Activated CD4-positive, alpha-beta T cell treated with anti-CD3 and anti-CD28 coated beads, Interleukin-2, Interleukin-6, amounts not matched to agents 100 ng/mL and 50 ng/mL, durations not matched to agents 16 hours and 8 hours (primary cell): ENCODE measurements around the gene DNA2.

ENCODE experiments used
- DNase-seq: peaks from one replicate; pipeline ENCODE4 v3.0.0-alpha.2; 2020

The DNA2 gene

DNA sequence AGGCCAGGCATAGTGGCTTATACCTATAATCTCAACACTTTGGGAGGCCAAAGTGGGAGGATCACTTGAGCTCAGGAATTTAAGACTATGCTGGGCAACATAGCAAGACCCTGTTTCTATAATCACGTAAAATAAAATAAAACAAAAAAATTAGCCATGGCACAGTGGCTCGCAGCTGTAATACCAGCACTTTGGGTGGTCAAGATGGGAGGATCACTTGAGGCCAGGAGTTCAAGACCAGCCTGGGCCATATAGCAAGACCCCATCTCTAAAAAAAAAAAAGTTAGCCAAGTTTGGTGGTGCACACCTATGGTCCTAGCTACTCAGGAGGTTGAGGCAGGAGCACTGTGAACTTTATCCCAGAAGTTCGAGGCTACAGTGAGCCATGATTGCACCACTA lies 30.9 kb downstream of the DNA2 start:
- no peak for DNase-seq

GRCh38 chr10:68435803-68436202 lies 36.0 kb downstream of the DNA2 start:
- DNase-seq, result no peak

DNA sequence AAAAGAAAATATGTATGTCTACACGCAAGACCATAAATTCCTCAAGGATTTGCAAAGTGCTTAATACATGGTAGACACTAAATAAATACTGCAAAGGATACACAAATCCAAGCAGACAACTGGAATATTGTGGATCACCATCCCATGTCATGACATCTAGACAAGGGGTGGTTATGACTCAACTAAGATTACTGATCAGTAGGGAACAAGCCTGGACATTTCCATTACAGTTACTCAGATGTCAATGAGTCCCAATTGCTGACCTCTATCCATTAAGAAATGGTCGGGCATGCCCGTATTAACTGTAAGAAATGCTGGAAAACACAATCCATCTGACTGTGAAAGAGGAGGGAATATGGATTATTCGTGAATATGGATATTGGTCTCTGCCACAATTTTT lies 37.1 kb downstream of the DNA2 start:
- DNase-seq, result no peak

DNA sequence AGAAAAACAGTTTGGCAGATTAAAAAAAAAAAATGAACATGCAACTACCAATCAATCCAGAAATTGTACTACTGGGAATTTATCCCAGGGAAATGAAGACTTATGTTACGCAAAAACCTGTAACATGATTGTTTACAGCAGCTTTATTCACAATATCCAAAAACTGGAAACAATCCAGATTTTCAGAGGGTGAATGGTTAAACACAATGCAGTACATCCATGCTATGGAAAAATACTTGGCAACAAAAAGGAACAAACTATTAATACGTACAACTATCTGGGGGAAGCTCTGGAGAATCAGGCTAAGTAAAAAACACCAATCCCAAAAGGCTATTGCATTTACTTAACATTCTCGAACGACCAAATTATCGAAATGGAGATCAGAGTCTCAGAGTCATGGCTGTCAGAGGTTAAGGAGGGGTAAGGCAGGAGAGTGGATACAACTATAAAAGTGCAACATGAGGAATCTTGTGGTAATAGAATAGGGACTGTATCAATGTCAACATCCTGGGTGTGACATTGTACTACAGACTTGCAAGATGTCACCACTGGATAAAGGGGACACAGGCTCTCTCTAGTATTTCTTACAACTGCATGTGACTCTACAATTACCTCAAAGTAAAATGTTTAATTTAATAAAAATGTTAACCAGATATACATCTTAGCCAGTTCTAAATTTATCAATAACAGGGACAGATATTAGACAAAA lies 43.2 kb downstream of the DNA2 start:
- no peak for DNase-seq

DNA sequence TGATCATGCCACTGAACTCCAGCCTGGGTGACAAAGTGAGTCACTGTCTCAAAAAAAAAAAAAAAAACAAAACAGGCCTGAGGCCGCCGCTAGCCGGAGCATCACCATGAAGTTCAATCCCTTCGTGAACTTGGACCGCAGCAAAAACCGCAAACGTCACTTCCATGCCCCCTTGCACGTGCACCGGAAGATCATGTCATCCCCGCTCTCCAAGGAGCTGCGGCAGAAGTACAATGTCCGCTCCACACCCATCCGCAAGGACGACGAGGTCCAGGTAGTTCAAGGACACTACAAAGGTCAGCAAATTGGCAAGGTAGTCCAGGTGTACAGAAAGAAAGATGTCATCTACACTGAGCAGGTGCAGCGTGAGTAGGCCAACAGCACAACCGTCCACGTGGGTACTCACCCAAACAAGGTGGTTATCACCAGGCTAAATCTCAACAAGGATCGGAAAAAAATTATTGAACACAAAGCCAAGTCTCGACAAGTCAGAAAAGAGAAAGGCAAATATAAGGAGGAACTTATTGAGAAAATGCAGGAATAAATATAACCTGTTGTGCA lies 47.2 kb downstream of the DNA2 start:
- DNase-seq, result no peak

DNA sequence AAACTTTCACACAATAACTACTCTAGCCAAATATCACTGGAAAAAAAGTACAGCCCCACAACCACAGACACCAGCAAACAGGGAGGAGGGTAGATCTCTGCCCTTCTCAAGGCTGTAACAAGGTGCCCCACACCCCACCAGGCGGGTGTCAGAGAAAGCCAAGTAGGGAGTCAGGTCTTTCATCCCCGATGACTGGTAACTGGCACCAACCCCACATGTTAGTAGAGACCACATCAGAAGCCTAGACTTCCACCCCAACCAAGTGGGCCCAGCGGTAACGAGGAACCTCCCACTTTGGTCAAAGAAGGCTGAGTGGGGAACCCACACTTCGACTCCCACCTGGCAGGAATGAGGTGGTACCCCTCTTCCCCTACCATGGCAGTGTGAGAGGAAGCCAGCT lies 48.3 kb downstream of the DNA2 start:
- DNase-seq, result peak; percentile 18

- no peak for DNase-seq
Measured at GRCh38 chr10:68419376-68419775, 52.4 kb downstream of the DNA2 start.

DNA sequence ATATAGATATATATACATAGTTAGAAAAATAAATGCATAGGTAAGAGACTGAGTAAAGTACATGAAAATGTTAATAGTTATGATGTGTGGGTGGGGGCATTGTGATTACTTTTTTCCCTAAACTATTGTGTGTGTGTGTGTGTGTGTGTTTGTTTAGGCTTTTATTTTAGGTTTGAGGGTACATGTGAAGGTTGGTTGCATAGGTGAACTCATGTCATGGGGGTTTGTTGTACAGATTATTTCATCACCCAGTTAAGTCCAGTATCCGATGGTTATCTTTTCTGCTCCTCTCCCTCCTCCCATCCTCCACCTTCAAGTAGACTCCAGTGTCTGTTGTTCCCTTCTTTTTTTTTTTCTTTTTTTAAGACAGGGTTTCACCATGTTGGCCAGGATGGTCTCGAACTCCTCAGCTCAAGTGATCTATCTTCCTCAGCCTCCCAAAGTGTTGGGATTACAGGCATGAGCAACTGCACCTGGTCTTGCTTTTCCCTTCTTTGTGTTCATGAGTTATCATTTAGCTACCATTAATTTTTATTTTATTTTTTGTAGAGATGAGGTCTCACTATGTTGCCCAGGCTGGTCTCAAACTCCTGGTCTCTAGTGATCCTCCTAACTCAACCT lies 62.8 kb downstream of the DNA2 start:
- no peak for DNase-seq

- peak; percentile 88 for DNase-seq
Measured at GRCh38 chr10:68406815-68407548, 64.8 kb downstream of the DNA2 start, which contains the start of gene RUFY2. Gene RUFY2, minus strand, starts transcription at chr10:68407277. Its CDS starts 88 bp downstream, at chr10:68407189.

GRCh38 chr10:68406111-68406814 lies 65.5 kb downstream of the DNA2 start:
- DNase-seq, result peak; percentile 53

DNA sequence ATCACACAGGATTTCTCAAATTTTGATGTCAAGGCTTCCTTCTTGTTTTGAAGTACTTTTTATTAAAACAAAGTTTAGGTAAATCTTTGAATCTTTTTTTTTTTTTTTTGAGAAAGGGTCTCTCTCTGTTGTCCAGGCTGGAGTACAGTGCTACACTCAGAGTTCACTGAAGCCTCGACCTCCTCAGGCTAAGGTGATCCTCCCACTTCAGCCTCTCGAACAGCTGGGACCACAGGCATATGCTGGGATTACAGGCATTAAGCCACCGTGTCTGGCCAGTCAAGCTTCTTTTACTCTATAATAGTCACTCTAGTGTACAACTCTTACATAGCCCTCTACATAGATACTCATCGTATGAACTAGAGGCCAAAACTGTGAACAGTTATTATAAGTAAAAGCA lies 68.1 kb downstream of the DNA2 start:
- DNase-seq, result no peak

- DNase-seq, result no peak
Measured at GRCh38 chr10:68402276-68402675, 69.5 kb downstream of the DNA2 start.

- no peak for DNase-seq
Measured at GRCh38 chr10:68397005-68397404, 74.8 kb downstream of the DNA2 start.

DNA sequence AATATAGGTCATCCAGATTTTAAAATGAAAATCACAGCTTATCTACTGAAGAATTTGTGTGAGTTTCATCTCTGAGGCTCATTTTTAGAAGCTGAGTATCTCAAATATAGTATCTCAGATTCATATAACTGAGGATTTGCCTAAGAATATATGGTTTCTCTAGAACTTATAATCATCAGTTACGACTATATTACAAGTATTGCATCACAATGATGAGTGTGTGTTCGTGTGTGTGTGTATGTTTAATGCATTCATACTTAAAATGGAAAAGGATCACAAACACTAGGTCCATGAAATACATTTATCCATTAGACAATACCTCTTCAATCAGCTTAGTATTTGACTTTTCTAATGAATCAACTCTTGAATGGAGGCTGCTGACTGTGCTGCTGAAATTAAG lies 86.0 kb downstream of the DNA2 start:
- no peak for DNase-seq

DNA sequence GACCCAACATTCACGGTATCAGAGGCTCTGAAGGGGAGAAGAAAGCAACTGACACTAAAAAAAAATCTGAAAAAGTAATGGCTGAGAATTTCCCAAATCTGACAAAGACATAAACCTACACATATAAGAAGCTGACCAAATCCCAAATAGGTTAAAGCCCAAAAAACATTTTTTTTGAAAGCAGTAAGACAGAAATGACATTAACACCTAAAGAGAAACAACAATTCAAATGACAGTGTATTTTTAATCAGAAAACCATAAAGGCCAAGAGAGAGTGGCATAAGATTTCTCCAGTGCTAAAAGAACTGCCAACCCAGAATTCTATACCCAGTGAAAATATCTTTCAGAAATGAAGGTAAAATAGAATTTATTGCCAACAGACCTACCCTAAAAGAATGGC lies 100.2 kb downstream of the DNA2 start:
- no peak for DNase-seq

DNA sequence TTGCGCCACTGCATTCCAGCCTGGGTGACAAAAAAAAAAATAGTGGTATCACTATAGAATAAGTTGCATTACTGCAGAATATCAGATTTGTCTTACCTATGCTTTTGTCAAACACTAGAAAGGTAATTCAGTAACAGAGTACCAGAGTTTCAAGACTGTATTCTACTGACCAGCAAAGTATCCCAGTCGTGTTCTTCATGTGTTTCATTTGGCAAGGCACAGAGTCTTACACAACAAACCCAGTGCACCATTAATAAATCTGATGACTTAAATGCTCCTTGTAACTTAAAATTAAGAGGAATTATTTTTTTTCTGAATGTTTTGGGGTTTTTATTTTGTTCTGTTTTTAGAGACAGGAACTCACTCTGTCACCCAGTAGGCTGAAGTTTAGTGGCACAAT lies 104.7 kb downstream of the DNA2 start:
- DNase-seq, result no peak

GRCh38 chr10:68366600-68366999 lies 105.2 kb downstream of the DNA2 start:
- no peak for DNase-seq

DNA sequence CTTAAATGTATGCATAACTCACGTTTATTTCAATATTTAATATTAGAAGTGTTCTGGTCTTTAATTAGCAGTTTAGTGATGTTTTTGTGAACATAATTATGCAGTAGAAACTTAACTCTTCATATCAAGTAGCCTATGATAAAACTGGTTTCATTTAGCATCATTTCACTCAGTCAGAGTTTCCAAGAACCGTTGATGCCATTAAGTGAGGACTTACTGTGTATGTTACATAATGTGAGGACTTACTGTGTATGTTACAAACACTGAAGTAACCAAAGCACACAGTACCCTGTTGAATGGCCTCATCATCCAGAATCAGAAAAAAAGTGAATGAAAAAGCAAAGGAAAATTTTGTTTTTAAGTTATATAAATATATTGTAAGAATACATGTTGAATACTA lies 106.2 kb downstream of the DNA2 start:
- DNase-seq, result peak; percentile 48

- no peak for DNase-seq
Measured at GRCh38 chr10:68364101-68364886, 107.5 kb downstream of the DNA2 start.
